Measurements from ENCODE around the gene TCP11.

DNA sequence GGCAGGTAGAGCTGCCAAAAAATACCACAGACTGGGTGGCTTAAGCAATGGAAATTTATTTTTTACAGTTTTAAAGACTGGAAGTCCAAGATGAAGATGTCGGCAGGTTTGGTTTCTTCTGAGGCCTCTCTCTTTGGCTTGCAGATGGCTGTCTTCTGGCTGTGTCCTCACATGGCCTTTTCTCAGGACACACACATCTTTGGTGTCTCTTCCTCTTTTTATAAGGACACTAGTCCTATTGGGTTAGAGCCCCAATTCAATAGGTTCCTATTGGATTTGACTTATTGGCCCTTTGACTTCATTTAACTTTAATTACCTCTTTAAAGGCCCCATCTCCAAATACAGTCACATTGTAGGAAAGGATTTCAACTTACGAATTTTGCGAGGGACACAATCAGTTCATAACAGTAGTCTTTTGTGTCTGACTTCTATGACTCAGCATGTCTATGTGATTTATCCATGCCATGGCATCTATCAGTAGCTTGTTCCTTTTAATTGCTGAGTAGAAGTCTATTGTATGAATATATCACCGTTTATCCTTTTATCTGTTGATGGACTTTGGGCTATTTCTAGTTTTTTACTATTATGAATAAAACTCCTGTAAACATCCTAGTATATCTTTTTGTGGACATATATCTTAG lies 11.0 kb upstream of the TCP11 start:
- TF ChIP-seq, protein P1, sequence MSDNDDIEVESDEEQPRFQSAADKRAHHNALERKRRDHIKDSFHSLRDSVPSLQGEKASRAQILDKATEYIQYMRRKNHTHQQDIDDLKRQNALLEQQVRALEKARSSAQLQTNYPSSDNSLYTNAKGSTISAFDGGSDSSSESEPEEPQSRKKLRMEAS (IDR thresholded peaks at IDR 0.05), result no peak
- TF ChIP-seq NR2F2 (IDR thresholded peaks at IDR 0.05), result no peak
- TF ChIP-seq, protein P2, sequence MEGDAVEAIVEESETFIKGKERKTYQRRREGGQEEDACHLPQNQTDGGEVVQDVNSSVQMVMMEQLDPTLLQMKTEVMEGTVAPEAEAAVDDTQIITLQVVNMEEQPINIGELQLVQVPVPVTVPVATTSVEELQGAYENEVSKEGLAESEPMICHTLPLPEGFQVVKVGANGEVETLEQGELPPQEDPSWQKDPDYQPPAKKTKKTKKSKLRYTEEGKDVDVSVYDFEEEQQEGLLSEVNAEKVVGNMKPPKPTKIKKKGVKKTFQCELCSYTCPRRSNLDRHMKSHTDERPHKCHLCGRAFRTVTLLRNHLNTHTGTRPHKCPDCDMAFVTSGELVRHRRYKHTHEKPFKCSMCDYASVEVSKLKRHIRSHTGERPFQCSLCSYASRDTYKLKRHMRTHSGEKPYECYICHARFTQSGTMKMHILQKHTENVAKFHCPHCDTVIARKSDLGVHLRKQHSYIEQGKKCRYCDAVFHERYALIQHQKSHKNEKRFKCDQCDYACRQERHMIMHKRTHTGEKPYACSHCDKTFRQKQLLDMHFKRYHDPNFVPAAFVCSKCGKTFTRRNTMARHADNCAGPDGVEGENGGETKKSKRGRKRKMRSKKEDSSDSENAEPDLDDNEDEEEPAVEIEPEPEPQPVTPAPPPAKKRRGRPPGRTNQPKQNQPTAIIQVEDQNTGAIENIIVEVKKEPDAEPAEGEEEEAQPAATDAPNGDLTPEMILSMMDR (IDR thresholded peaks at IDR 0.05; ENCODE audit: low read depth, low read length, missing input control), result no peak
- no peak for TF ChIP-seq EGR1 (IDR thresholded peaks at IDR 0.05; ENCODE audit: low read depth in 2 of 2)
- TF ChIP-seq, protein P3, sequence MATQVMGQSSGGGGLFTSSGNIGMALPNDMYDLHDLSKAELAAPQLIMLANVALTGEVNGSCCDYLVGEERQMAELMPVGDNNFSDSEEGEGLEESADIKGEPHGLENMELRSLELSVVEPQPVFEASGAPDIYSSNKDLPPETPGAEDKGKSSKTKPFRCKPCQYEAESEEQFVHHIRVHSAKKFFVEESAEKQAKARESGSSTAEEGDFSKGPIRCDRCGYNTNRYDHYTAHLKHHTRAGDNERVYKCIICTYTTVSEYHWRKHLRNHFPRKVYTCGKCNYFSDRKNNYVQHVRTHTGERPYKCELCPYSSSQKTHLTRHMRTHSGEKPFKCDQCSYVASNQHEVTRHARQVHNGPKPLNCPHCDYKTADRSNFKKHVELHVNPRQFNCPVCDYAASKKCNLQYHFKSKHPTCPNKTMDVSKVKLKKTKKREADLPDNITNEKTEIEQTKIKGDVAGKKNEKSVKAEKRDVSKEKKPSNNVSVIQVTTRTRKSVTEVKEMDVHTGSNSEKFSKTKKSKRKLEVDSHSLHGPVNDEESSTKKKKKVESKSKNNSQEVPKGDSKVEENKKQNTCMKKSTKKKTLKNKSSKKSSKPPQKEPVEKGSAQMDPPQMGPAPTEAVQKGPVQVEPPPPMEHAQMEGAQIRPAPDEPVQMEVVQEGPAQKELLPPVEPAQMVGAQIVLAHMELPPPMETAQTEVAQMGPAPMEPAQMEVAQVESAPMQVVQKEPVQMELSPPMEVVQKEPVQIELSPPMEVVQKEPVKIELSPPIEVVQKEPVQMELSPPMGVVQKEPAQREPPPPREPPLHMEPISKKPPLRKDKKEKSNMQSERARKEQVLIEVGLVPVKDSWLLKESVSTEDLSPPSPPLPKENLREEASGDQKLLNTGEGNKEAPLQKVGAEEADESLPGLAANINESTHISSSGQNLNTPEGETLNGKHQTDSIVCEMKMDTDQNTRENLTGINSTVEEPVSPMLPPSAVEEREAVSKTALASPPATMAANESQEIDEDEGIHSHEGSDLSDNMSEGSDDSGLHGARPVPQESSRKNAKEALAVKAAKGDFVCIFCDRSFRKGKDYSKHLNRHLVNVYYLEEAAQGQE (IDR thresholded peaks at IDR 0.05), result no peak
- no peak for TF ChIP-seq HNF4G (IDR thresholded peaks at IDR 0.05)
- TF ChIP-seq RAD21 (IDR thresholded peaks at IDR 0.05), result no peak
- no peak for TF ChIP-seq FOXA2 (IDR thresholded peaks at IDR 0.05)
- no peak for TF ChIP-seq TAF1 (conservative IDR thresholded peaks at IDR 0.05)
- no peak for TF ChIP-seq YY1 (IDR thresholded peaks at IDR 0.05)
- TF ChIP-seq, protein P4, sequence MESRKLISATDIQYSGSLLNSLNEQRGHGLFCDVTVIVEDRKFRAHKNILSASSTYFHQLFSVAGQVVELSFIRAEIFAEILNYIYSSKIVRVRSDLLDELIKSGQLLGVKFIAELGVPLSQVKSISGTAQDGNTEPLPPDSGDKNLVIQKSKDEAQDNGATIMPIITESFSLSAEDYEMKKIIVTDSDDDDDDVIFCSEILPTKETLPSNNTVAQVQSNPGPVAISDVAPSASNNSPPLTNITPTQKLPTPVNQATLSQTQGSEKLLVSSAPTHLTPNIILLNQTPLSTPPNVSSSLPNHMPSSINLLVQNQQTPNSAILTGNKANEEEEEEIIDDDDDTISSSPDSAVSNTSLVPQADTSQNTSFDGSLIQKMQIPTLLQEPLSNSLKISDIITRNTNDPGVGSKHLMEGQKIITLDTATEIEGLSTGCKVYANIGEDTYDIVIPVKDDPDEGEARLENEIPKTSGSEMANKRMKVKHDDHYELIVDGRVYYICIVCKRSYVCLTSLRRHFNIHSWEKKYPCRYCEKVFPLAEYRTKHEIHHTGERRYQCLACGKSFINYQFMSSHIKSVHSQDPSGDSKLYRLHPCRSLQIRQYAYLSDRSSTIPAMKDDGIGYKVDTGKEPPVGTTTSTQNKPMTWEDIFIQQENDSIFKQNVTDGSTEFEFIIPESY (IDR thresholded peaks at IDR 0.05), result no peak
- no peak for TF ChIP-seq RXRA (IDR thresholded peaks at IDR 0.05)
